NCI-H2107 treated with DMSO at 0.1 percent for 48 hours (cell line): Measurements from ENCODE around the gene MLXIP.
A peak's percentile ranks its signal among the peaks of the same experiment; 100 is the strongest.
"Not testable (repeated sequence)": the region's sequence is repeated elsewhere in the genome, so short reads cannot be mapped to it uniquely, and the experiment has no call there.

Source experiments
- DNase-seq: peaks from one replicate; lab custom pipeline; 2025; ENCODE audit not compliant: unreplicated experiment; lab: John Stamatoyannopoulos, UW

The MLXIP gene

DNA sequence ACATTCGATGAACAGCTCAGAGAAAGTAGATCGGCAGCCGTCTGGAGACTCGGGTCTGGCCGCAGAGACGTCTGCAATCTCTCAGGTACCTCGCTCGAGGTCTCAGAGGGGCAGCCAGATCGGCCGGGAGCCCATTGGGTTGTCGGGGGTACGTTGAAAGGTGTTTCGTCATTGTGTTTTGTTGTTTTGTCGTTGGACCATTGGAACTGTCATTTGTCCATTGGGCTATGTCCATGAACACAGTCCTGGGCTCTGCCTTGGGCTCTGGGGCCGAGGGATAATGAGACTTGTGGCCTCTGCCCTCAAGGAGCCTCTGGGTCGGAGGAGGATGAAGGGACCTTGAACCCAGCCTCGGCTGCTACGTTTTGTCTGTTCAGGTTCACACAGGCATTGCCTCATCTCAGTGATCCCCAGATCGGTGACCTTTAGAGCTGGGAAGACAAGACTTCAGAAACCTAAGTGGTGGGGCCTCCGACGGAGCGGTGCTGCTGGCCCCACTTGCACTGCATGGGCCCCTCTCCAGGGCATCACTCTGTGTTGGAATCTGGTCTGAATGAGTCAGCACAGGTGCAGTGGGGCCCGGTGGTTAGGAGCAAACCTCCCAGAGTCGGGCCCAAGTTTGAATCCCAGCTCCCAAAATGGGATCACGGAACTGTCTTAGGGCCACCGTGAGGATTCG lies 23.6 kb upstream of the MLXIP start:
- no peak for DNase-seq

DNA sequence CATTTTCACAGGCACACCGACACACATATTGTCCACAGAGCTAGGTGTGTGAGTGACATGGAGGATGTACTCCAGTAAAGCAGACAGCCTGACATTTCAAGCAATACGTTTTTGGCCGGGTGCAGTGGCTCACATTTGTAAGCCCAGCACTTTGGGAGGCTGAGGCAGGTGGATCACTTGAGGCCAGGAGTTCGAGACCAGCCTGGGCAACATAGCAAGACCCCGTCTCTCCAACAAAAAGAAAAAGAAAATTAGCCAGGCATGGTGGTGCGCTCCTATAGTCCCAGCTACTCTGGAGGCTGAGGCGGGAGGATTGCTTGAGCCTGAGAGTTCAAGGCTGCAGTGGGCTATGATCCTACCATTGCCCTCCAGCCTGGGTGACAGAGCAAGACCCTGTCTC lies 22.1 kb upstream of the MLXIP start:
- not testable (repeated sequence) for DNase-seq

DNA sequence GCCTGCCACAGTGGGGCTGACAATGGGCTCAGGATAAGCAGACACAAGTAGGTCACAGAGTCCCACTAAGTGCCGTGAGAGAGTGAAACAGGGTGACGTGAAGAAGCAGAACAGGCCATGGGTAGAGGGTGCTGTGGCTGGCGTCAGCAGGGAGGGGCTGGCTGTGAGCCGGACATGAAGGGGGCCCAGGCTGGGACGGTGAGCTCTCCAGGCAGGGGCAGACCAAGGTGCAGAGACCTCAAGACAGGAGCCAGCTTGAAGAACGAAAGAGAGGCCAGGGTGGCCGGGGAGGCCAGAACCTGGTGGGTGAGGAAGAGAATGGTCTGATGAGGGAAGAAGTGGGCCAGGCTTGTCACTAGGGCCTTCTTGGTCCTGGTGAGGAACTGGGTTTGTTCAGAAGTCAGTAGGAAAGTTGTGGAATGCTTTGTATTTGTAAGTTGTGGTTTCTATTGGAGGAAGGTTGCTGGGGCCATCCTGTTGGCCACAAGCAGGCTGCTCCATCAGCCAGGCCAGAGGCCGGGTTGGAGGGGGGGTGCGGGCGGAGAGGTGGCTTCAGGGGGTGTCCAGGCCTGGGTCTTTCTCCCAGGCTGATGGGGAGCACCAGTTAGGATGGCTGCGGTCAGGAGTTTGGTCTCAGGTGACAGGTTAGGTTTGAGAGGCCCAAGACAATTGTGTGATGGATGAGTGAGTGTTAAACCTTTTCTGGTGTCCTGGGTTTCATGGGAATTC lies 21.4 kb upstream of the MLXIP start:
- DNase-seq = no peak

DNA sequence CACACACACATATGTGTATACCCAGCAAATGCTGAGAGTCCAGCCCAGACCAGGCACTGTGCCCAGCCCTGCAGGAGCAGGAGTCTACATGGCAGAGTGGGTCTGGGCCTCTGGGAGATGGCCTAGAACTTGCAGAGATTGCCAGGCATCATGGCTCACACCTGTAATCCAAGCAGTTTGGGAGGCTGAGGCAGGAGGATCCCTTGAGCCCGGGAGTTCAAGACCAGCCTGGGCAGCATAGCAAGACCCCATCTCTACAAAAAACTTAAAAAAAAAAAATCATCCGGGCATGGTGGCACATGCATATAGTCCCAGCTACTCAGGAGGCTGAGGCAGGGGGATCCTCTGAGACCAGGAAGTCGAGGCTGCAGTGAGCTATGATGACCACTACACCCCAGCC lies 20.8 kb upstream of the MLXIP start:
- DNase-seq = no peak

DNA sequence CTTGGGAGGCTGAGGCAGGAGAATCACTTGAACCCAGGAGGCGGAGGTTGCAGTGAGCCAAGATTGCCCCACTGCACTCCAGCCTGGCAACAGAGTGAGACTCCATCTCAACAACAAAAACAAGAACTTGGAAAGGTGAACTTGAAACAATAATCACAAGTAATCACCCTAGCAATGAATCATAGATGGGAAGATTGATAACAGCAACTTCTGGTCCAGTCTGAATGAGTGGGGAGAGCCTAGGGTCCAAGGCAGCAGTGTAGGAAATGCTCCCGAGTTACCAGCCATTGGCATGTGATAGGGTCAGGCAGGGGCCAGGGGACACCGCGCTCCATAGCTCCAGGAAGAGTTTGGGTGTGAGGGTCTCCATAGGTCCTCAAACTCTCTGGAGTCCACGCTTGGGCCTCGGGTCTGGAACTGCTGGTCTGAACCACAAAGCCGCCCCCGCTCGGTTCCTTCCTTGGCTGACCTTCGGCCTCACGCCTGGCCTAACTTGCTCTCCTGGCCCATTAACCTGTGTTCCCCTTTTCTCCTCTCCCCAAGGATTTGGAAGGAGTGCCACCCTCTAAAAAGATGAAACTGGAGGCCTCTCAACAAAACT lies 19.9 kb upstream of the MLXIP start:
- DNase-seq = no peak

DNA sequence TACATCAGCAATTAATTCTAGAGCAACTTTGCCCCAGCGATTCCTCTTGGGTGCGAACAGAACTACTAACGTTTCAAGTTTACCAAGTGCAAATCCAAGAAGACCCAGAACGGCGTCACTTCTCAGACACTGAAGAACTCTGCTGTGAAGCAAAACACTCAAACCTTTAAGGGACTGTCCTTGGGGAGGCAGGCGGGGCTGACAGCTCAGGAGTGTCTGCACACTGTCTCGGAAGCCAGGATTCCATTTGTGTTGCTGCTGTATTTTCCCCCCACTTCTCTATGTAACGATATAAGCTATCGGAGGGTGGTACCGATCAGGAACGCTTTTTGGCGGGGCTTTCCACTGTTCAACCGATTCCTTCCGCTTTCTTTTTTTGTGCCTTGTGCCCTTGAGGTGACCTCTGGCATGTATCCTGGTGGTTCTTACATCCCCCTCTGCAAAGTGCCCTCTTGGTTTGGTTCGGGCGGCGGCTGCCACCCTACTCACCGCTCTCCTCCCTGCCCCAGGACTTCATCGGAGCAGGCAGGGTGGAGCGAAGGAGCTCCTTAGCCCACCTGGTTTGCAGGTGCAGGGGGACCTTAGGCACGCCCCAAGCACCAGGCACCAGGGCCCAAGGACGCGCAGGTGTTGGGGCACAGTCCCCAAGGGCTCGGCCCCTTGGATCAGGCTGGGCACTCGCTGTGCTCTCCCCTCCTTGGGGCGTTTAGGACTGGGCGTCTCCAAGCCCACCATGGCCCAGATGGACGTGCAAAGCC lies 19.2 kb upstream of the MLXIP start:
- no peak for DNase-seq

DNA sequence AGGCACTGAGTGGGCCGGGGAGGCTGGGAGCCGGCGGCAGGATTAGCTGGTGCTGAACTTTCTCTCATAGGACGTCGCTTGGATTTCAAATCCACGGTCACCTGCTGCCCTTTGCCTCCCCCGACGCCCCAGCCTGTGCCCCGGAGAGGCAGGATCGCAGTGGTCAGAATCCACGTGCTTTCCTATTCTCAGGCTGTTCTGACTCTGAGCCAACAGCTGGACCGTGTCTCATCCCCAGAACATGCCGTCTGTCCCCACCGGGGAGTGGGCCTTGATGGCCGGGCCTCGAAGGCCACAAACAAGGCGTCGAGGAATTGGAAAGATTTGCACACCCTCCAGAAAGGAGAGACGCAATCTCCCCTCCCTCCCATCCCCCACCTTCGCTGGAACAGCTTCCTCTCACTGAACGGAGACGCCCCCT lies 18.5 kb upstream of the MLXIP start:
- no peak for DNase-seq

DNA sequence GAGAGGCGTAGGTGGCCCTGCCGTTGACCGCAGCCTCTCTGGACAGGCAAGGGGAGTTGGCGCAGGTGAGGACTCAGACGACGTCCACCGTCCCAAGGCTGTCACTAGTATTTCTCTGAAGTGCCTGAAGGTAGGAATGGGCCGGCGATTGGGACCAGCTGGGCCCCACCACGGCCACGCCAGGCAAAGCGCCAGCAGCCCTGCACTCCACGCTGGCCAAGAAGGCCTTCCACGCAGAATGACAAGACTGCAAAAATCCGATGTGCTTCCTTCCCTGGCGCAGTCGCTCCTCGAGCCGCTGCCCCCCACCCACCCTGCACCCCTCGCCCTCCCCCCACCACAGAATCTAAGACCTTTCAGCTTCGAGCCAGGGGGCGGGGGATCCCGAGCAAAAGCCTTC lies 17.3 kb upstream of the MLXIP start:
- DNase-seq = no peak

DNA sequence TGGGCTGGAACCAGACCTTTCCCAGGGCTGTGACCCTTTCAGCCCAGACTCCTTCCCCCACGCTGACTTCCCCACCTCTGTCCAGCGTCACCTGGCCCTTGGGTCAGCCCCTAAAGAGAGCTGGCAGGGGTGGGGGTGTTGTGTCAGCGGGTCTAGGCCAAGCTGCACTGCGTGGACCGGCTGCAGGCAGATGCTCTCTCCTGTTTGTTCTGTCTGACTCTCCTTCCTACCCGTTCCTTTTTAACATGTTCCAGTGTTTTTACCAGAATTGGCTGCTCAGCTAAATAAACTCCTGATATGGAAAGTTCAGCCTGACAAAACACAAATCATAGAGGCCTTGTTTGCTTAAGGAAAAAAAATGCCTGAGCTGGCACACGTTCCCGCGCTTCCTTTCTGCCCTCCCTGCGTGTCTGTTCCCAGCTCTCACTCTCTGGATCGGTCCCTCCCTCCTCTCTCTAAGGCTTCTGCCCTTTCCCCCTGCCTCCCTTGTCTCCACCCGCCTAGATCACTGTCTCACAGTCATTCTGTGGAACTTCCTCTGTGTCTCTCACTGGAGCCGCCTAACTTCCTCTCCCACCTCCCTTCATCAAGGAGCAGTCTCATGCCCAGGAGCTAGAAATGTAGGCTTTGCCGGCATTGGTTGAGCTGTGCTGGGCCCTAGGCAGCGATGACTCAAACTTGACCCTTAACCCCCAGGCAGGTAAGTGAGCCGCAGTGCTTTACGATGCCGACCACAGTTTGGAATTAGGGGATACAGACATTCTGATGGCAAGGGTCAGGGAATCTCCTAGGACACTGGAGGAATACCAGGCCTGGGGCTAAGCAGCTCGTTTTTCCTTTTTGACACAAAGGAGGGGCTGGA lies 15.5 kb upstream of the MLXIP start:
- DNase-seq = no peak

DNA sequence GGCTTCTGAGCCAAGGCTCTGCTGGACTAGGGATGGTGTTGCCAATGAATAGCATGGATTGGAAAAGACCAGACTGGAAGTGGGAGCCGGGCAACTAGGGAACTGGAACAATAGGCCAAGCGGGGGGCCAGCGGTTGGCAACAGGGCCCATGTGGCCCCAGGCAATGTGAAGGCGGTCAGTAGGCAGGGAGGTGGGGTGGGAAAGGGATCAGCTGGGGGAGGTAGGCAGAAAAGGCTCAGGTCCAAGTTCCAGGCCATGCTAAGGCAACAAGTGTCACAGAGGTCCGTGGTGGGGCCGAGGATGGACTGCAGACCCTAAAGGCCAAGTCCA lies 14.9 kb upstream of the MLXIP start:
- DNase-seq = no peak

DNA sequence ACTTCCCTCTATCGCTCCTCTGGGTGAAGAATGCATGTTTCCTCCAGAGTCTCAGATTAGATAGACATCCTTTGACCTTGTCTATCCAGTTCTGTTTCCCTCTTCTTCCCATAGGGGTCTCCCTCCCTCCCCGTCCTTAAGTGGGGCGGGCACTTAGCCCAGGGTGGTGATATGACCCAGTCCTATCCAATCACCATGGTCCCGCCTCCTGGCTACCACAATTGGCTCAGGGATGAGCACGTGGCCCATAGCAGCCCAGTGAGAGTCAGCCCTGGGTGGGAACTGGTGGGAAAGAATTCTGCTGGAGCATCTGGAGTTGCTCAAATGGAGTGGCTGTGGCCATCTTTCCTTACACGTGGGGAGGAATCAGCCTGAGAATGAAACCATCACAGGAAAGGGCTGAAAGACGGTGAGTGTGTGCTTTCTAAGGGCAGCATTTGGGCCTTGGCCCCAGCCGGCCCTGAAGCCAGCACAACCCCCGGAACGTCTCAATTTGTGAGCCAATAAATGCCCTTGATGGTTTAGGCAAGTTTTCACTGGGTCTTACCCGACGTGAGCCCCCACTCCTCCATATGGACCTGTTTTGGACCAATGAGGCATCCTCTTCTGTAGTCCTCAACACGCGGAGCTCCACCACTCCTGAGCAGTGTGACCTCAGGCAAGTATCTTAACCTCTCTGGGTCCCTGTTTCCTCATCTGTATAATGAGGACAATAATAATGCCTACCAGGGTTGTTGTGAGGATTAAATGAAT lies 14.4 kb upstream of the MLXIP start:
- DNase-seq = peak; percentile 42

DNA sequence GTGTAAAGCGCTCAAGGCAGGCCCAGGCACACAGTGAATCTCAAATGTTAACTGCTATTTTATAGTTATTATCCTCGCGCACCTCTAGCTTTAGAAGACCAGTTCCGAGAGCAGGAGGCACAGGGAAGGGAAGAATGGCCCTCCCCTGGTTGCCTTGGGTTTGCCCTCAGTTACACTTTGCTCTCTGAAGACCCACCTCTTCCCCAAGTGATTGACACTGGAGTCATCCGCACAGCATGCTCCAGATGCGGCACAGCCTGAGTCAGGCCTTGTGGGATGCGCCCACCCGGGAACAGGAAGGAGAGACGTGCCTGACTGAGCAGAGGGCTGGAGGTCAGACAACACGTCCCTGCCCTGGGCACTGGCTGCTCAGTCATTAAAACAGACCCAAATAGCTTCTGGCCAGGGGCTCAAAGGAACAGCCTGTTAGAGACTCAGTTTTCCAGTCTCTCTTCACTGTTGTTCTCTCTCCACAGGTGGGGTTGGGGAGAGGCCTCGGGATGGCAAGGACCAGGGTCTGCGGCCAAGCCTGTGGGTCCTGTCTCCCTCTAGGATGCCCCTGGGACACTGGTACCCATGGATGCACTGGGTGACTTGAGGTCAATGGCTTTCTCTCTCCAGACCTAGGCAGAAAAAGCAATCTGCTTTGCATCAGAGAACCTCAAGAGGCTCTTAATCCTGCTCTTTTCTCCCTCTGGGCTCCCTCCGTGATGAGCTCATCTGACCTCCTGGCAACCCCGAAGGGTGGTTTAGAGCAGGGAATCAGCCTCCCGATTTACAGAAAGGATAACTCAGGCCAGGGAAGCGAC lies 13.6 kb upstream of the MLXIP start:
- peak; percentile 75 for DNase-seq

DNA sequence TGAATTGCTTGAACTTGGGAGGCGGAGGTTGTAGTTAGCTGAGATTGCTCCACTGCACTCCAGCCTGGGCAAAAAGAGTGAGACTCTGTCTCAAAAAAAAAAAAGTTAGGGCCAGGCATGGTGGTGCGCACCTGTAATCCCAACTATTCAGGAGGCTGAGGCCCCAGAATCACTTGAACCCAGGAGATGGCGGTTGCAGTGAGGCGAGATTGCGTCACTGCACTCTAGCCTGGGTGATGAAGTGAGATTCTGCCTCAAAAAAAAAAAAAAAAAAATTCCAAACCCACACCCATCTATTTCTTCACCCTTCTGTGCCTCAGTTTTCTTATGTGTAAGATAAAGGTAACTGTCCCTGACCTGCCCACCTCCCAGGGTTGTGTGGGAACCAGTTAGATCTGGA lies 11.0 kb upstream of the MLXIP start:
- DNase-seq = no peak

DNA sequence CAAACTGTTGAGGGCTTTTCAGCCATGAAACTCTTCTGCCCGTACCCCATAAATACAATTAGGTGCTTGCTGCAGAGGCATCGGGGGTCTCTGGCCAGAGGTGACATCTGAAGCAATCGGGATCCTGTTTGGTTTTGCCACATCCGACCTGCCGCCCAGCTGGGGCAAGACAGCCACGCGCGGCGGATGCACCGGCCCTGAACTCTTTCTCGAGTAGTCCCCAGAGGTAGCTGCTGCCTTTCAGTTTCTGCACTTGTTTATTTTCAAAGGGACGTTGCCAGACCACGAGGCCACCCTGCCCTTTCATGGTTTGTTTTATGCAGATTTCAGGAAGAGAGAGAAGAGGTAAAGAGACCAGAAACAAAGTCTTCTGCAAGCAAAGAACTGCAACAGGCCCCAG lies 10.6 kb upstream of the MLXIP start:
- DNase-seq = peak; percentile 29

DNA sequence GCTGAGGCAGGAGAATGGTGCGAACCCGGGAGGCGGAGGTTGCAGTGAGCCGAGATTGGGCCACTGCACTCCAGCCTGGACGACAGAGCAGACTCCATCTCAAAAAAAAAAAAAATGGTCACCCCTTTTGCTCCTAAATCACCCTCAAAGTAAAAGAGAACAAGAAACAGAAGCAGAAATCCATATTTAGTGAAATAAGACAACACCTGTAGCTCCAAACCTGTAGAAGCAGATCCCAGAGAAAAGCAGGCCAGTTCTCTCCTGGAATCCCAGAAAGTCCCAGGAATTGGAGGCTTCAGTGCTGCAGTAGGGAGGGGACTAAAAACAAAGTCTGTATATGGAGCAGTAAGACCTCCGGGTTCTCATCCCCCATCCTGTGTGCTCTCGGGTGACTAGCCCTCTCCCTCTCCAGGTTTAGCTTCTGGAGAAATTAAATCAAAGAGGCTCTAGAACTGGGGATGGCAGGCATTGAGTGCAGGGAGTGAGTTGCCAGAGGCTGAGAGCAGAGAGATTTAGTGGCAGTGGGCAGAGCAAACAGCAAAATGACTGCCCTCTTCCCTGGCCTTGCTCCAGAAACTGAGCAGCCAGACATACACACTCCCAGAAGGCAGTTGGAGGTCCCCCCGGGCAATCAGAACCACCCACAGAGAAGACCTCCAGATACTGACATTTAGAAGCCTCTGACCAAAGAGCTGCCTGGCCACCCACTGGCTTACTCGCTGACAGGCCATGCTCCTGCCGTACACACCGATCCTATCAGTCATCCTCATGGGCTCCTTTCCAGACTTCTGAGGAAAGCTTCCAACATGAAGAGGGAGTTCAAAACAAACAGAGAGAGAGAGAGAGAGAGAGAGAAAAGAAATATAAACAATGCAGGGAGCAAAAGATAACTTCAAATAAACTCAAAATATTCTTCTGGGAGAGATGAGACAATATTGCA lies 6.3 kb upstream of the MLXIP start:
- no peak for DNase-seq

DNA sequence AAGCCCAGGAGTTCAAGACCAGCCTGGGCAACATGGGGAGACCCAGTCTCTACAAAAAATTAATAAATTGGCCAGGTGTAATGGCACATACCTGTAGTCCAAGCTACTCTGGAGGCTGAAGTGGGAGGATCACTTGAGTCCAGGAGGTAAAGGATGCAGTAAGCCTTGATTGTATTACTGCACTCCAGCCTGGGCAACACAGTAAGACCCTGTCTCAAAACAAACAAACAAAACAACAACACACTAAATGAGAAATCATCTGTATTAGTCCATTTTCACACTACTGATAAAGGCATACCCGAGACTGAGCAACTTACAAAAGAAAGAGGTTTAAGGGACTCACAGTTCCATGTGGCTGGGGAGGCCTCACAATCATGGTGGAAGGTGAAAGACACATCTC lies 4.7 kb upstream of the MLXIP start:
- no peak for DNase-seq

DNA sequence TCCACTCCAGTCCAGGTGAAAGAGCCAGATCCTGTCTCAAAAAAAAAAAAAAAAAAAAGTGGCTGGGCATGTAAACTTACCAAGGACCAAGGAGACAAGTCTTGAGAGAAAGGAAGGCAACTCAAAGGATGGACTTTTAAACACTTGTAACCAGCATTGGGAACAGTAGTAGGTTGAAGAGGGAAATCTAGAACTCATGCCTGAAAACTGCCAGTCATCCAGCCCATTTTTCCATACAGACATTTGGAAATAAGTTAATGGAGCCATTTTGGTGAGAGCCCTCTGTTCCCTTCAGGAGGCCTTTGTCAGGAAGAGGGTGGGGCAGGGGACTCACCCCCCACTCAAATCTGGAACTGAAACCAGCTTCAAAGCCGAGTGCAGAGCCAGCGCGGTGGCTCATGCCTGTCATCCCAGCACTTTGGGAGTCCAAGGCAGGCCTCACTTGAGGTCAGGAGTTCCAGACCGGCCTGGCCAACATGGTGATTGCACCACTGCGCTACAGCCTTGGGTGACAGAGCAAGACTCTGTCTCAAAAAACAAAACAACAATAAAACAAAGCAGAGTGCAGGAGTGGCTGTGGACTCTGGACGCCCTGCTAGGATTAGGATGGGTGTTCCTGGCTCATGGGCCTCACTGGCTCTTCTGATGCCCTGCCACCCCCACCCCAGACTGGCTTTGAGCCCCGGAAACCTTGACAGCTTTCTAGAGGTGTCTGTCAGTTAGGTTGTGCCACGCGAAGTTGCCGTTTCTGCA lies 1.6 kb upstream of the MLXIP start:
- DNase-seq = no peak
